Heart right ventricle (tissue), 16 donors: ENCODE data around the gene TOP2A. TPM values are rescaled to one million over a fixed set of nuclear protein-coding genes. Genes with fewer than 3 reads are reported as not detected.

ENCODE experiments used
- ATAC-seq, 8 donors: fragments of 200-7000 bp; cut with Tn5 transposase; one replicate each; pipeline ENCODE4 v1.9.1; 2020; ENCODE audit warnings: mild to moderate bottlenecking in 8 of 8, moderate library complexity in 8 of 8, moderate number of reproducible peaks in 1 of 8
- DNase-seq, 2 donors: peaks; one replicate each; pipeline ENCODE4 v3.0.0-alpha.2; 2020
- H3K27ac ChIP-seq, 10 donors: fragments of 200-600 bp; sonication (generic) in 2 of 10; one replicate each; pipeline versions ENCODE4 v1.5.0 to v1.8.0; 2020 to 2022; ENCODE audit warnings: mild to moderate bottlenecking in 3 of 10
- H3K27me3 ChIP-seq, 7 donors: fragments of 200-600 bp; one replicate each; pipeline ENCODE4 v1.8.0; 2021 to 2022; ENCODE audit warnings: mild to moderate bottlenecking in 2 of 7
- H3K36me3 ChIP-seq, 9 donors: fragments of 200-600 bp; sonication (generic) in 1 of 9; one replicate each; pipeline versions ENCODE4 v1.5.0 to v1.8.0; 2020 to 2022; ENCODE audit warnings: mild to moderate bottlenecking in 2 of 9
- H3K4me1 ChIP-seq, 9 donors: fragments of 200-600 bp; sonication (generic) in 1 of 9; one replicate each; pipeline versions ENCODE4 v1.5.0 to v1.8.0; 2020 to 2022; ENCODE audit warnings: mild to moderate bottlenecking in 4 of 9
- H3K4me3 ChIP-seq, 10 donors: fragments of 200-600 bp; sonication (generic) in 2 of 10; one replicate each; pipeline versions ENCODE4 v1.5.0 to v1.8.0; 2020 to 2022; ENCODE audit warnings: mild to moderate bottlenecking in 7 of 10, moderate library complexity in 2 of 10
- H3K9me3 ChIP-seq, 11 donors: fragments of 200-600 bp in 10 of 11; sonication (generic) in 2 of 11; one replicate each; pipeline versions ENCODE4 v1.5.0 to v1.8.0; 2013 to 2022; ENCODE audit warnings: mild to moderate bottlenecking in 2 of 11, control low read depth in 1 of 11, moderate library complexity in 1 of 11
- CTCF ChIP-seq, 9 donors: fragments of 200-600 bp; sonication (generic) in 2 of 9; IDR thresholded peaks; one replicate each; pipeline versions ENCODE4 v1.5.0 to v1.8.0; 2021 to 2022; ENCODE audit warnings: antibody characterized with exemption in 9 of 9, mild to moderate bottlenecking in 5 of 9, moderate library complexity in 1 of 9
- WGBS, 2 donors: extraction: QIAGEN DNeasy Blood & Tissue Kit; methylation state at CpG; one replicate each; pipeline ENCODE4 v1.1.7; 2013; ENCODE audit warnings: inconsistent platforms in 1 of 2; 5-methylcytosine and 5-hydroxymethylcytosine counted together
- intact Hi-C, 10 donors: fragments of 100-400 bp; cut with DNase I; formaldehyde crosslinking; loops; one replicate each; pipeline versions ENCODE4 v1.11.1 to v1.14.2; 2022
- polyA plus RNA-seq, 2 donors: library from polyadenylated mRNA; stranded (reverse); fragments of 200-250 nt; gene quantifications; one replicate each; pipeline ENCODE4 v1.2.3, GENCODE V29; 2013
- total RNA-seq, 10 donors: library from RNA; stranded (reverse); fragmentation: NEBNext Ultra II Directional in 3 of 10; extraction: Animal tissue kit (Norgen Biotek cat#: 25700) in 3 of 10; gene quantifications; one replicate each; pipeline versions ENCODE4 v1.2.1 to v1.2.4, GENCODE V29; 2021 to 2023
- donor health status: Arrhythmogenic right ventricular cardiomyopathy.
- donor health status: ischemic (EF 13 %, LVEDD 7.1; RV severe dilation, severe dysfunction).
- donor health status: healthy with polysubstance abuse.
- donor health status: DM: no; HTN: yes; CAD: no.
- donor health status: DM: no; HTN: no; CAD: no.
- donor health status: ischemic (EF 25% LVEDD 6.9; RV normal size, moderate dysfunction).
- donor health status: ischemic (EF 25% LVEDD 5.7; RV mildly dilated, moderate dysfunction).
- donor health status: healthy.
- donor health status: DM: yes; HTN: yes; CAD: no.
- donor health status: Ischemic cardiomyopathy.
- donor health status: ischemic (EF 35%, LVEDD 5.7; RV mildly dilated, moderate dysfunction).
- donor health status: nonischemic (EF 11% LVEDD 7.7; RV severe dilation, severe dysfunction).
- donor health status: DM: yes; HTN: yes; CAD: no.
- donor health status: PGD.
- donor health status: ischemic (EF 29% LVEDD 5.4; RV normal size, mild dysfunction).
- donor health status: nonischemic (EF 23%, LVEDD 6.1; RV moderate dilation, normal function).

TOP2A gene
- total and polyA plus RNA-seq, 12 donors = 0.17 to 20.0 (median 1.0) TPM

DNA sequence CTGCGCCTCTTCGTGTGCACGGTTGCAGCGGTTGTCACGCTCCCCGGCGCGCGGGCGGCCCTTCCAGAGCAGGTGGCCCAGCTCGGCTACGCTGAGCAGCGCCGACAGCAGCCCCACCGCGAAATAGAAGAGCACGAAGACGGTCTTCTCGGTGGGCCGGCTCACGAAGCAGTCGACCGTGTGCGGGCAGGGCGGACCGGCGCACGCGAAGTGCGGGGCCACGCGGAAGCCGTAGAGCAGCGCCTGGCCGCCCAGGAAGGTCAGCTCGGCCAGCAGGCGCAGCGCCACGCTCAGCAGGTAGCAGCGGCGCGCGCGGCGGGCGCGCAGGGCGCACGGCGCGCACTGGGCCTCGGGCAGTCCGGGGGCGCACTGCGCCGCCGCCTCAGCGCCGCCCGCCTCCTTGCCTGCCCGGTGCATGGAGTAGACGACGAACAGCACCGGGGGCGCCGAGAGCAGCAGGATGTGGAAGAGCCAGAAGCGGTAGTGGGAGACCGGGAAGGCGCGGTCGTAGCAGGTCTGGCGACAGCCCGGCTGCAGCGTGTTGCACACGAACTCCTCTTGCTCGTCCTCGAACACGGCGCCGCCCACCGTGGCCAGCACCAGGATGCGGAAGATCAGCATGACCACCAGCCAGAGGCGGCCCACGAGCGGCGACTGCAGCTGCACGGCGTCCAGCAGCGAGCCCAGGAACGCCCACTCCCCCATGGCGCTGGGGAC, 54.4 kb downstream of the TOP2A start:
- 1% methylated on average over 71 to 91 of the region's 91 CpGs for WGBS, 2 donors
- peak overlapping the region; percentile 40 to 67 (median 52) for H3K4me3 ChIP-seq
- TF ChIP-seq CTCF (IDR thresholded peaks at IDR 0.05) = no peak
- H3K36me3 ChIP-seq = peaks cover 0 to 4% (median 0%) of the 10 kb centered on the region in 9 donors
- peaks cover 0 to 26% (median 0%) of the 10 kb centered on the region in 7 donors for H3K27me3 ChIP-seq
- ATAC-seq (peak; percentile 4 to 54 (median 36)), DNase-seq (peak; percentile 38 to 43)
- H3K9me3 ChIP-seq = no peaks in the 10 kb centered on the region
- H3K4me1 ChIP-seq = peaks cover 0 to 31% (median 10%) of the 10 kb centered on the region in 9 donors
- intact Hi-C loops = loop anchor here in 9 of 10 donors (5.0 to 10.0 kb wide), 10 partner anchors 34 to 202 kb away; partner anchors contain the start of genes TOP2A (in 4 of the 9), CCR7 (in 2 of the 9) and IGFBP4 (in 1 of the 9)
- peak overlapping the region in 9 of 10 donors; percentile 32 to 83 (median 70) for H3K27ac ChIP-seq

DNA sequence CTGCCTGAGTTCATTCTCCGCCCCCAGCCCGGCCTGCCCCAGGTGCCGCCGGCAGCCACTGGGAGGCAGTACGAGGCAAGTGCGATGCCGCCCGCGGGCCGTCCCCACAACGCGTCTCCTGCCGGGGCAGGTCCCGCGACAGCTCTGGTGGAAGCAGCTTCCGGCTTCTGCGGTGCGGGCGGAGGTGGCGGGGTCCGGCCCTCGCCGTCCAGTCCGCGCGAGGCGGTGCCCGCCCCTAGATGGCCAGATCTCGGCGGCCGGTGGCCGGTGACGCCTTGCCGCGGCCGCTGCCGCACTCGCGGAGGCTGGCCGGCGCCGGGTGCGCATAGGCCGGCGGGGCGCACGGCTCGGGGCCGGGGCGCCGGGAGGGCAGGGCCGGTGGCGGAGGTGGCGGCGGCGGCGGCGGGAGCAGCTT, 55.0 kb downstream of the TOP2A start:
- intact Hi-C loops = loop anchor here in 9 of 10 donors (5.0 to 10.0 kb wide), 10 partner anchors 35 to 202 kb away; partner anchors contain the start of genes TOP2A (in 4 of the 9), CCR7 (in 2 of the 9) and IGFBP4 (in 1 of the 9)
- Histone ChIP-seq H3K4me3 (peak overlapping the region in 9 of 10 donors; percentile 40 to 67 (median 54)), H3K36me3 (peaks cover 0 to 4% (median 0%) of the 10 kb centered on the region in 9 donors), H3K4me1 (peaks cover 0 to 37% (median 10%) of the 10 kb centered on the region in 9 donors), H3K27ac (peak overlapping the region in 5 of 10 donors; percentile 28 to 81 (median 70)), H3K9me3 (no peaks in the 10 kb centered on the region), H3K27me3 (peaks cover 0 to 26% (median 0%) of the 10 kb centered on the region in 7 donors)
- peak in 7 of 9 donors; percentile 45 to 70 (median 64) for TF ChIP-seq CTCF (IDR thresholded peaks at IDR 0.05)
- ATAC-seq (peak; percentile 22 to 46 (median 34)), DNase-seq (peak; percentile 54 to 69)
- WGBS, 2 donors = 1% methylated on average over 33 to 58 of the region's 58 CpGs

DNA sequence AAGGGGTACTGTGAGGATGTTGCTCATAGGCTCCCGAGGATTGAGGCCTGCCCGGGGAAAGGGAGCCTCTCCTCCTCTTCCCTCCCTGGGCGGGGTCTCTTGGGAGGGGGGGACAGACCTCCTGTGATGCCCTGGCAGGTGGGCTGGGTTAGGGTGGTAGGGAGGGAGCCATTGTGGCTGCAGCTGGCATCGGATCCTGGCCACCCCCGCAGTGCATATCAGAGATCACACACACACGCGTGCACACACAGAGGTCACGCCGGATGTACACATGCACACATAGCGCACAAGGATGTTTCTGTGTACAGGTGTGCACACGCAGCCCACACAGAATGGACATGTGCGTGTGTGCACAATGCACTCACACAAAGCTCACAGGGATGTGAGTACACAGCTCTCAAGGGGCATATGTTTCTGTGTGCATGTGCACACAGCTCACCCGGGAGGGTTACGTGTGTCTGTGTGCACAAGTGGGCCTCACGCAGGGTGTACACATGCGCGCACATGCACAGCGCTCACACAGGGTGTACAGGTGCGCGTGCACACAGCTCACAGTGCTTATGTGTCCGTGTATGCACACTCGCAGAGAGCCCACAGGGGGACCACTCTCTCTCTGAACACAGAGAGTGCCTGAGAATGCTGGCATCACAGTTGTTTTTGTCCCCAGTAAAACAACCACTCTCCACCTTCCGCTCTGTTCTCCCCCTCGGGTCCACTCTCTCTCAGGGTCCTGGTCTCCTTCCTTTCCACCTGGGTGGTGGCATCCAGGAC, 55.6 kb downstream of the TOP2A start:
- intact Hi-C loops = loop anchor here in 9 of 10 donors (2.0 to 10.0 kb wide), 11 partner anchors 35 to 203 kb away; partner anchors contain the start of genes TOP2A (in 4 of the 9), CCR7 (in 2 of the 9) and IGFBP4 (in 1 of the 9)
- H3K9me3 ChIP-seq = no peaks in the 10 kb centered on the region
- ATAC-seq (no peak), DNase-seq (no peak)
- H3K4me3 ChIP-seq = peak overlapping the region in 9 of 10 donors; percentile 40 to 67 (median 54)
- peak overlapping the region in 1 of 10 donors; percentile 28 for H3K27ac ChIP-seq
- no peak for TF ChIP-seq CTCF (IDR thresholded peaks at IDR 0.05)
- 71 to 72% methylated on average over 23 to 24 of the region's 24 CpGs for WGBS, 2 donors
- H3K36me3 ChIP-seq = peaks cover 0 to 4% (median 0%) of the 10 kb centered on the region in 9 donors
- peaks cover 0 to 26% (median 0%) of the 10 kb centered on the region in 7 donors for H3K27me3 ChIP-seq
- H3K4me1 ChIP-seq = peaks cover 0 to 39% (median 10%) of the 10 kb centered on the region in 9 donors
